HG03521 (cell line): ENCODE measurements around the gene CLMP.

Experiments used
- ATAC-seq: cut with Tn5 transposase; IDR thresholded peaks from one replicate; pipeline ENCODE4 v1.9.1; 2021; ENCODE audit warnings: mild to moderate bottlenecking, moderate library complexity; ENCODE audit not compliant: unreplicated experiment

Gene CLMP

GRCh38 chr11:123195188-123196059 lies at the start of gene CLMP:
CLMP (minus strand) TSS chr11:123195248; CDS start chr11:123194940, 308 bp downstream.
- ATAC-seq: no peak

- no peak for ATAC-seq
These were observed 47.0 kb upstream of the CLMP start for GRCh38 chr11:123241874-123242543.

DNA sequence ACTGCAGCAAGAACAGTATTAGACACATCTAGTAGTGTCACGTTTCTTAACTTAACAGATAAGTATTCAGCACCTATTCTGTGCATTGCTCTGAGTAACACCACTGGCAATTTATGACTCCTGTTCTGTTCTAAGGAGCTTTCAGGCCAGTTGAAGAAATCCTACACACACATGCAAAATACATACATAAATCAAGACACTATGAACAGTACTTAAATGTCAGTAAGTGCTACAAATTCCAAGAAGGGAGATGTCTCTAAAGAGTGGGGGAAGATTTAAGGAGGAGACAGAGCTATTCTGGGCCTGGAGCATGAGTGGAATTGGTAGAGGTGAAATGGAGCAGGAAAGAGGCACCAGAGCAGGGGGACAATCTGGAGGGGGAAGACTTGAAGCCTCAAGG lies 46.2 kb upstream of the CLMP start:
- ATAC-seq: no peak

DNA sequence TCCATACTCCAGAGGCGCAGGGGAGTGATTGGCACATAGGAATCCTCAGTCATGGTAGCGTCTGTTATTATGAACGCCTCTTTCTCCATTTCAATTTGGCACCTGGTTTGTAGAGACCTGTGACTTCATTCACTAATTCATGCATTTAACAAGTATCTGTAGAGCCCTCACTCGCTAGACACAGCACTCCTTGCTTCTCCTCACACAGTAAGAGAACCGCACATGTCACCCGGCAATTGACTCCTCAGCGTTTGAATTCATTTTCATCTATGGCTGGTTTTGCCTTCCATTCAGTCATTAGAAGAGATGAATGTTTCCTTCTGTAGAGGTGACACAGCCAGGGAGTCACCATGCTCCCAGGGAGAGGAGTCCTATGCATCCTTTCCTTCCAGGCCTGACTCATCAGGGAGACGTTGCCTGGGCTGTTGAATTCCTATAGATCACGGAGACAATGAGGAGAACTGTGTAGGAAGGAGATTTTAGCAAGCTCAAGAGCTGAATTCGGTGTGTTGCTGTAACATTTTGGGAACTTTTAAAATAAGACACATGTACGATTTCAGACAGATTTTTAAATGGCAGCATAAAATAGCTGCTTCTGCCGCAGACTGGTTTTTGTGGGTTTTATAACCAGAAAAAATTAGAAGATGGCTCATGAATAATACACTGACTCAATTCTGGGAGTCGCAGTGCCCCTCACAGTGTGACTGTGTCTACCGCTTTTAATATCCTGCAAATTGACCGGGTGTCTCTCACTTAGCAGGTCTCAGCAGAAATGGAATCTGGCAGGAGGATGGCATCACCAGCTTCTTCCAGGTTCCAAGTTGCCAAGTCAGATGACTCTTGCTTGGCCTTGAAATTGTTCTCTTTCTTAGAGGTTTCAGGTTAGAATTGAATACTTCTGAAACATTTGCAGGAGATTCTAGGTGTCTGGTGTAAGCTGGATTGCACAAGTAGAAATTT lies 44.4 kb upstream of the CLMP start:
- ATAC-seq: no peak

- ATAC-seq: no peak
These were observed 43.2 kb upstream of the CLMP start for GRCh38 chr11:123238297-123238696.

- no peak for ATAC-seq
These were observed 41.8 kb upstream of the CLMP start for GRCh38 chr11:123236879-123237278.

GRCh38 chr11:123235656-123236261 lies 40.7 kb upstream of the CLMP start:
- no peak for ATAC-seq

GRCh38 chr11:123235117-123235655 lies 40.1 kb upstream of the CLMP start:
- ATAC-seq: no peak

DNA sequence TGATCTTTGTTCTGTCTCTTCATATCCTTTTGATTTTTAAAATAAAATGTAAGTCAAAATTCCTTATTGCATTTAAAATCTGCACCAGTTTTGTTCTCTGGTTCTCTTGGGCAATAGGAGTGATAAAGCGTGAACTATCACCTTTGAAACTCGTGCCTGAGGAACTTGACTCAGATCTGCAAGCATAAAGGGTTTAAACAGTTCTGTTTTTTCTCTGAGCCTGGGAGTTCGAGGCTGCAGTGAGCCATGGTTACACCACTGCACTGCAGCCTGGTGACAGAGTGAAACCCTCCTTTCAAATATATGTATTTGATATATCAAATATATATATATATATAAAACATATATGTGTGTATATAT lies 38.9 kb upstream of the CLMP start:
- ATAC-seq: no peak

- peak; percentile 94 for ATAC-seq
These were observed 38.4 kb upstream of the CLMP start for GRCh38 chr11:123233280-123233974.

DNA sequence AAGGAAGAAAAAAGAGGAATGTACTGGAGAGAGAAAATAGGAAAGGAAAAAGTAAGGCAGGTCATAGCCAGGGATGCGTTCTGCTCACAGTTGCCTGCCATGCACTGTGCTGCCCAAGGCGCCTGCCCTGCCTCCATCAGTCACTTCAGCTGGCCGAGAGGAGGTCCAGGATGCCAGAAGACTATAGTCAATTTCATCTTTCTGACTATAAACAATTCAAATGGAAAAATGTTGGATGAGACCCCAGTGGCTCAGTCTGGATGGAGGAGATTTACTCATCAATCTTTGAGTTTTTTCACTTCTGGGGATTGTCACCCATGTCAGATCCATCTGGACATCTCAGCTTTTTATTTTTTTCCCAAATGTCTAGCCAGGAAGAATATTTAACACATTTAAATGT lies 36.7 kb upstream of the CLMP start:
- ATAC-seq: no peak

- ATAC-seq: no peak
These were observed 36.2 kb upstream of the CLMP start for GRCh38 chr11:123231256-123231655.

- ATAC-seq: no peak
These were observed 35.3 kb upstream of the CLMP start for GRCh38 chr11:123230346-123230745.

GRCh38 chr11:123228496-123229163 lies 33.6 kb upstream of the CLMP start:
- ATAC-seq: no peak

- no peak for ATAC-seq
These were observed 32.9 kb upstream of the CLMP start for GRCh38 chr11:123227763-123228495.

- no peak for ATAC-seq
These were observed 26.5 kb upstream of the CLMP start for GRCh38 chr11:123221584-123221983.

GRCh38 chr11:123221096-123221561 lies 26.1 kb upstream of the CLMP start:
- no peak for ATAC-seq

- no peak for ATAC-seq
These were observed 24.1 kb upstream of the CLMP start for GRCh38 chr11:123219066-123219690.
